Fibroblast of pulmonary artery (primary cell): ENCODE measurements around the gene UGT1A7.

Source experiments
- DNase-seq: peaks from one replicate; pipeline ENCODE4 v3.0.0-alpha.2; 2010; ENCODE audit warnings: low read depth
- H3K4me3 ChIP-seq: replicated peaks from 2 replicates; pipeline ENCODE4 v1.5.1; 2011; ENCODE audit warnings: low read depth, mild to moderate bottlenecking, control low read depth, low read length, moderate library complexity
- CTCF ChIP-seq: IDR thresholded peaks from 2 replicates; pipeline ENCODE4 v1.5.1; 2011; ENCODE audit warnings: mild to moderate bottlenecking, control low read depth, low read length, inconsistent platforms; ENCODE audit errors: missing control alignments

UGT1A7 gene

GRCh38 chr2:233791883-233792329 lies 110.2 kb downstream of the UGT1A7 start:
- no peak for DNase-seq
- TF ChIP-seq CTCF: no peak
- H3K4me3 ChIP-seq: no peak overlapping the region

GRCh38 chr2:233792720-233793119 lies 111.0 kb downstream of the UGT1A7 start:
- TF ChIP-seq CTCF: no peak

GRCh38 chr2:233793465-233794127 lies 111.9 kb downstream of the UGT1A7 start:
- H3K4me3 ChIP-seq: no peak overlapping the region
- TF ChIP-seq CTCF: no peak
- no peak for DNase-seq

More at GRCh38 chr2:233792720-233793119, 111.0 kb downstream of the UGT1A7 start:
- no peak for DNase-seq
- H3K4me3 ChIP-seq: no peak overlapping the region

GRCh38 chr2:233794128-233794658 lies 112.5 kb downstream of the UGT1A7 start:
- H3K4me3 ChIP-seq: no peak overlapping the region
- no peak for TF ChIP-seq CTCF
- no peak for DNase-seq

GRCh38 chr2:233795735-233796171 lies 114.1 kb downstream of the UGT1A7 start:
- DNase-seq: no peak
- H3K4me3 ChIP-seq: no peak overlapping the region
- TF ChIP-seq CTCF: no peak

GRCh38 chr2:233796254-233796653 lies 114.6 kb downstream of the UGT1A7 start:
- no peak overlapping the region for H3K4me3 ChIP-seq
- no peak for TF ChIP-seq CTCF
- no peak for DNase-seq
